CD8-positive, alpha-beta memory T cell (primary cell): ENCODE measurements around the gene CYFIP2. TPM values are rescaled to one million over a fixed set of nuclear protein-coding genes. Genes with fewer than 3 reads are reported as not detected.

Experiments
- CTCF ChIA-PET: fragments of 350-600 bp; sonication (Branson Sonifier 250); formaldehyde crosslinking; loops from one replicate; lab custom pipeline; 2021; ENCODE audit warnings: antibody characterized with exemption; lab: Charles Lee
- POLR2A ChIA-PET: fragments of 350-600 bp; sonication (Branson Sonifier 250); formaldehyde crosslinking; loops from one replicate; lab custom pipeline; 2021; ENCODE audit warnings: antibody characterized with exemption; lab: Charles Lee
- DNase-seq, 5 donors: peaks; one replicate each; pipeline versions ENCODE4 v3.0.0 to v3.0.0-alpha.2; 2020 to 2022; ENCODE audit warnings: mixed read lengths in 1 of 5
- H3K27ac ChIP-seq: one replicate; pipeline ENCODE4 v1.7.0; 2013; ENCODE audit warnings: low read depth, mild to moderate bottlenecking, low read length, moderate library complexity
- H3K27me3 ChIP-seq: 2 replicates; pipeline ENCODE4 v1.7.0; 2013; ENCODE audit warnings: low read length, mild to moderate bottlenecking; ENCODE audit not compliant: insufficient read depth, poor library complexity, severe bottlenecking
- H3K36me3 ChIP-seq: 2 replicates; pipeline ENCODE4 v1.7.0; 2013; ENCODE audit warnings: mild to moderate bottlenecking, low read length, moderate library complexity; ENCODE audit not compliant: insufficient read depth
- H3K4me1 ChIP-seq: 2 replicates; pipeline ENCODE4 v1.7.0; 2013; ENCODE audit warnings: mild to moderate bottlenecking, low read length, moderate library complexity; ENCODE audit not compliant: insufficient read depth
- H3K4me3 ChIP-seq: 2 replicates; pipeline ENCODE4 v1.7.0; 2013; ENCODE audit warnings: mild to moderate bottlenecking, low read length
- H3K9me3 ChIP-seq: 2 replicates; pipeline ENCODE4 v1.7.0; 2013; ENCODE audit warnings: mild to moderate bottlenecking, low read length
- H3K27ac Mint-ChIP-seq, 8 donors: one replicate each; pipeline ENCODE4 v1.8.0; 2020 to 2021; ENCODE audit warnings: mixed read lengths in 8 of 8, mild to moderate bottlenecking in 6 of 8, inconsistent platforms in 3 of 8, moderate library complexity in 3 of 8
- H3K27me3 Mint-ChIP-seq, 2 donors: one replicate each; pipeline ENCODE4 v1.8.0; 2020 to 2021; ENCODE audit warnings: mixed read lengths in 2 of 2, mild to moderate bottlenecking in 1 of 2, moderate library complexity in 1 of 2
- H3K36me3 Mint-ChIP-seq, 3 donors: one replicate each; pipeline ENCODE4 v1.8.0; 2020 to 2021; ENCODE audit warnings: mixed read lengths in 3 of 3, inconsistent platforms in 1 of 3, mild to moderate bottlenecking in 1 of 3
- H3K4me1 Mint-ChIP-seq, 3 donors: one replicate each; pipeline ENCODE4 v1.8.0; 2020 to 2021; ENCODE audit warnings: mixed read lengths in 3 of 3, inconsistent platforms in 1 of 3, mild to moderate bottlenecking in 1 of 3
- H3K4me3 Mint-ChIP-seq, 7 donors: one replicate each; pipeline ENCODE4 v1.8.0; 2020 to 2021; ENCODE audit warnings: mixed read lengths in 7 of 7, mild to moderate bottlenecking in 6 of 7, moderate library complexity in 4 of 7, inconsistent platforms in 2 of 7
- H3K9me3 Mint-ChIP-seq, 5 donors: one replicate each; pipeline ENCODE4 v1.8.0; 2020 to 2022; ENCODE audit warnings: mixed read lengths in 5 of 5, mild to moderate bottlenecking in 3 of 5, moderate library complexity in 2 of 5, inconsistent platforms in 1 of 5
- polyA plus RNA-seq: library from polyadenylated mRNA; unstranded; fragments of 300-500 nt; fragmentation: Illumina TruSeq; gene quantifications from one replicate; pipeline ENCODE4 v1.2.3, GENCODE V29; 2021
- total RNA-seq, 2 experiments: library from RNA; stranded (reverse); gene quantifications; one replicate each; pipeline ENCODE4 v1.2.3, GENCODE V29; 2021

The CYFIP2 gene
- total and polyA plus RNA-seq, 3 experiments from 2014 or later = 239 to 534 (median 259) TPM

GRCh38 chr5:157443041-157443549, 177.2 kb downstream of the CYFIP2 start:
- Histone ChIP-seq H3K27ac (no peak overlapping the region), H3K27me3 (no peaks in the 10 kb centered on the region), H3K9me3 (no peaks in the 10 kb centered on the region), H3K4me3 (no peak overlapping the region), H3K4me1 (no peaks in the 10 kb centered on the region), H3K36me3 (no peaks in the 10 kb centered on the region)
- H3K27me3 Mint-ChIP-seq = peaks cover 0 to 4% of the 10 kb centered on the region in 2 donors
- no peak for DNase-seq
- ChIA-PET CTCF (interaction anchor here (1.2 kb wide), 1 partner anchor 300 kb away, joined by 3 read pairs; the partner anchor contains the start of gene LSM11), POLR2A (no interaction called here)
- H3K27ac Mint-ChIP-seq = no peak overlapping the region
- no peaks in the 10 kb centered on the region for H3K4me1 Mint-ChIP-seq
- no peaks in the 10 kb centered on the region for H3K36me3 Mint-ChIP-seq
- H3K4me3 Mint-ChIP-seq = no peak overlapping the region
- no peaks in the 10 kb centered on the region for H3K9me3 Mint-ChIP-seq

- no peaks in the 10 kb centered on the region for H3K9me3 ChIP-seq
- Mint-ChIP-seq H3K27ac (no peak overlapping the region), H3K4me1 (no peaks in the 10 kb centered on the region), H3K4me3 (no peak overlapping the region), H3K36me3 (peaks cover 0 to 1% (median 0%) of the 10 kb centered on the region in 3 donors), H3K27me3 (peaks cover 0 to 4% of the 10 kb centered on the region in 2 donors), H3K9me3 (no peaks in the 10 kb centered on the region)
- H3K36me3 ChIP-seq = no peaks in the 10 kb centered on the region
- H3K4me1 ChIP-seq = no peaks in the 10 kb centered on the region
- no peak overlapping the region for H3K27ac ChIP-seq
- DNase-seq = no peak
- CTCF ChIA-PET = interaction anchor here (1.2 kb wide), 2 partner anchors 12 to 299 kb away, joined by 3 to 4 read pairs; partner anchors contain the start of gene LSM11
- H3K4me3 ChIP-seq = no peak overlapping the region
- POLR2A ChIA-PET = no interaction called here
- H3K27me3 ChIP-seq = no peaks in the 10 kb centered on the region
Observed at GRCh38 chr5:157444224-157444623, 178.3 kb downstream of the CYFIP2 start.

Other genes with a start within 250 kb of the CYFIP2 start
- under 1 TPM; 0.27 to 0.61 TPM for gene HAVCR1, start 207.0 kb upstream of the CYFIP2 start, total RNA-seq
- gene HAVCR1, start 207.0 kb upstream of the CYFIP2 start, polyA plus RNA-seq = 0.91 TPM
- gene HAVCR2, start 157.1 kb upstream of the CYFIP2 start, total RNA-seq = 1 to 10 TPM; 6.3 to 6.6 TPM
- gene HAVCR2, start 157.1 kb upstream of the CYFIP2 start, polyA plus RNA-seq = 7.5 TPM
- gene MED7, start 123.3 kb upstream of the CYFIP2 start, total RNA-seq = 10 to 100 TPM; 12.6 to 14.7 TPM
- gene MED7, start 123.3 kb upstream of the CYFIP2 start, polyA plus RNA-seq = 15.7 TPM
- gene GARIN3, start 99.9 kb upstream of the CYFIP2 start, total RNA-seq = under 1 TPM; 0.29 to 0.50 TPM
- not detected for gene GARIN3, start 99.9 kb upstream of the CYFIP2 start, polyA plus RNA-seq
- 100 to 1,000 TPM; 150 to 162 TPM for gene ITK, start 85.3 kb upstream of the CYFIP2 start, total RNA-seq
- 129 TPM for gene ITK, start 85.3 kb upstream of the CYFIP2 start, polyA plus RNA-seq
- gene NIPAL4, start 194.1 kb downstream of the CYFIP2 start, total RNA-seq = 1 to 10 TPM; 1.1 to 1.4 TPM
- gene NIPAL4, start 194.1 kb downstream of the CYFIP2 start, polyA plus RNA-seq = not detected